Epithelial cell of proximal tubule (primary cell): ENCODE measurements around the gene PIP5KL1. TPM values are rescaled to one million over a fixed set of nuclear protein-coding genes. Genes with fewer than 3 reads are reported as not detected.
A peak's percentile ranks its signal among the peaks of the same experiment; 100 is the strongest.

Source experiments
- DNase-seq: peaks from one replicate; pipeline ENCODE4 v3.0.0-alpha.2; 2011; ENCODE audit warnings: low read depth
- H3K4me3 ChIP-seq: 2 replicates; pipeline ENCODE4 v1.5.1; 2011; ENCODE audit warnings: low read depth, mild to moderate bottlenecking, low read length
- total RNA-seq: library from RNA; depleted of rRNA; stranded (reverse); fragments of >200 nt; gene quantifications from 2 replicates; pipeline ENCODE4 v1.2.3, GENCODE V29; 2015
- TF ChIP-seq, protein P1 (sequence below): conservative IDR thresholded peaks from 2 replicates; pipeline ENCODE4 v1.5.1; 2012; ENCODE audit warnings: low read depth, mild to moderate bottlenecking, low read length

PIP5KL1 gene
- total RNA-seq, 1 donor from 2014 or later, result 6.9 TPM

DNA sequence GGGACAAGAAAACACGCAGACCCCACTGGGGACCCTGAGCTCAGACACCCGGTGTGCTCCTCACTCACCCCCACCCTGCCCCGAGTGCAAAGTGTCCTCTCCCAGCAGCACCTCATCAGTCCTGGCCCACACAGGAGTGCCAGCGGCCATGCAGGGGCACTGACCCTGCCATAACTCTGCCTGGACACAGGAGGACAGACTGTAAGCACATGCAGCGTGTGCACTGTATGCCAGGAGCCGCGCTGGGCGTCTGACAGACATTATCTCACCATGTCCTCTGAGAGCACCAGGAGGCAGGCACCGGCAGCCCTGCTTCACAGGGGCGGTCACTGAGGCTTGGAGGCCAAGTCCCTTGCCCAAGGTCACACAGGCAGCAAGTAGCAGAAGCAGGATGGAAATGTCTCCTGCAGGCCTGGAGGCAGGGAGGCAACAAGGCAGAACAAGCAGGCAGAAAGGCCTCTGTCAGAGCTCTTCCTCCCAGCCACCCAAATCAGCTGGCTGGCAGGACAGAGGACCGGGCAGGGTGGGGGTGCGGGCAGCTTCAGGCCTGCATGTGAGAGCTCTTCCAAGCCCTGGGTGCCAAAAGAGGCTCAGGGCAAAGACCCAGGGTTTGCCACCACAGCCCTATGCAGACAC lies 41.8 kb upstream of the PIP5KL1 start:
- H3K4me3 ChIP-seq, result no peak overlapping the region
- TF ChIP-seq, protein P1, sequence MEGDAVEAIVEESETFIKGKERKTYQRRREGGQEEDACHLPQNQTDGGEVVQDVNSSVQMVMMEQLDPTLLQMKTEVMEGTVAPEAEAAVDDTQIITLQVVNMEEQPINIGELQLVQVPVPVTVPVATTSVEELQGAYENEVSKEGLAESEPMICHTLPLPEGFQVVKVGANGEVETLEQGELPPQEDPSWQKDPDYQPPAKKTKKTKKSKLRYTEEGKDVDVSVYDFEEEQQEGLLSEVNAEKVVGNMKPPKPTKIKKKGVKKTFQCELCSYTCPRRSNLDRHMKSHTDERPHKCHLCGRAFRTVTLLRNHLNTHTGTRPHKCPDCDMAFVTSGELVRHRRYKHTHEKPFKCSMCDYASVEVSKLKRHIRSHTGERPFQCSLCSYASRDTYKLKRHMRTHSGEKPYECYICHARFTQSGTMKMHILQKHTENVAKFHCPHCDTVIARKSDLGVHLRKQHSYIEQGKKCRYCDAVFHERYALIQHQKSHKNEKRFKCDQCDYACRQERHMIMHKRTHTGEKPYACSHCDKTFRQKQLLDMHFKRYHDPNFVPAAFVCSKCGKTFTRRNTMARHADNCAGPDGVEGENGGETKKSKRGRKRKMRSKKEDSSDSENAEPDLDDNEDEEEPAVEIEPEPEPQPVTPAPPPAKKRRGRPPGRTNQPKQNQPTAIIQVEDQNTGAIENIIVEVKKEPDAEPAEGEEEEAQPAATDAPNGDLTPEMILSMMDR, result no peak
- no peak for DNase-seq

GRCh38 chr9:127971357-127972235 lies 41.0 kb upstream of the PIP5KL1 start:
- no peak overlapping the region for H3K4me3 ChIP-seq
- TF ChIP-seq, protein P1, result no peak
- DNase-seq, result no peak

DNA sequence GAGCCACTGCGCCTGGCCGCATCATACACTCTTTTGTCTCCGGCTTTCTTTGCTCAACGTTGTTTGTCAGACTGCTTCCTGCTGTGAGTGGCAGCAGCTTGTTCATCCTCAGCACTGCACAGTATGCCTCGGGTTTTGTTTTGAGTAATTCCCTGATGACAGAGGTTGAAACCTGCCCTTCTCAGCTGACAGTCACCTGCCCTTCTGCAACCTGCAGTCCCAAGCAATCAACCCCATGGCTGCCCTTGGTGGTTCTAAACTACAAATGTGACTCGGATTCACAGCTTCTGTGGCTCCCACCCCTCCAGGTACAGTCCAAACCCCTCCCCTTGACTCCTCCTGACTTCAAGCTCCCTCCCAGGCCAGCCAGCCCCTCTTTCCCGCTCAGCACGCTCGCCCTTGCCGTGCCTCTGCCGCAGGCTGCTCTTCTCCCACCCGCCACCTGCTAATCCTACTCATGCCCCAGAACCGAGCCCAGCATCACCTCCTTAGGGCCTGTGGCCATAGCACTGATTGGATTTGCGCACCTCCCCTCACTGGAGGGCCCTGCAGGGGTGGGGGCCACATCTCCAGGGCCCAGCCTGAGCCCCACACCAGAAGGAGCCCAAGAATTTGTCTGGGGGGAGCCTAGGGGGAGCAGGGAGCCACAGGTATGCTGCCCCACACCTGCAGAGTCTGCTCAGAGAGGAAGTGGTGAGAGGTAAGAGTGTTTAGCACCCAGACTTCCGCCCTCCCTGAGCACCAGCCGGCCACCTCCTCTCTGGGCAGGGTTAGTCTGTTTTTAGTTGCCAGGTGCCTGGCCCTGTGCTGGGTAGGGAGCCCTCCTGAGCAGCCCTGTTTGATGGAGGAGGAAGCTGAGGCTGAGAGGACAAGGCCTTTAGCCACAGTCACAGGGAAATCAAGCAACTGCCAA lies 40.1 kb upstream of the PIP5KL1 start:
- DNase-seq, result no peak

DNA sequence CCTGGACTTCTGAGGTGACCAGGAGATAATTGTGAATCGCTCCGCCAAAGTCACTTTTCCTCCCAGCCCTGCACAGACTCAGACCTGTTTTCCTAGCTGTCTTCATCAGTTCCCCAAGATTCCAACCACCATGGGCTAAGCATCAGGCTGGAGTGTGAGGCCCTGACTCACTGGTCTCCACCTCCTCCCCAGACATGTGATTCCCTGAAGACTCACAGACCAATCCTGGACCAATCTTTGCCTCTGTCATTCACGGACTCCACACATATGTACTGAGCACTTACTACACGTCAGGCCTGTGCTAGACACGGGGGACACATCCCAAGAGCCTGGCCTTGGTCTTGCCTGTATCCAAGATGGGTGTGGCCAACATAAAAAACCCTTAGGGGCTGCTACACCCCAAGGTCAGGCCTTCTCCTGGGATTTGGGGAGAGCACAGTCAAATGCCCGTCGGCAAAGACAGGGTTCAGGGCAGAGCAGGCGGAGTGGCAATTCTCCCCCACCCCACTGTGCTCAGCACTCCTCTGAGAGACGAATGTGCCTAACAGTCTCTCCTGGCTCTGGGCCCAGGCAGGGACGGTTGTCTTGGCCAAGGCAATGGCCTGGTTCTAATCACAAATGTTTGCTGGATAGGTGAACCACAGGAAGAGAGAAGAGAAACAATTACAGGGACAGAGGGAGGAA lies 38.3 kb upstream of the PIP5KL1 start:
- H3K4me3 ChIP-seq, result no peak overlapping the region
- DNase-seq, result no peak
- TF ChIP-seq, protein P1, result no peak

More for the DNA sequence above, 40.1 kb upstream of the PIP5KL1 start:
- no peak overlapping the region for H3K4me3 ChIP-seq
- TF ChIP-seq, protein P1, result no peak

DNA sequence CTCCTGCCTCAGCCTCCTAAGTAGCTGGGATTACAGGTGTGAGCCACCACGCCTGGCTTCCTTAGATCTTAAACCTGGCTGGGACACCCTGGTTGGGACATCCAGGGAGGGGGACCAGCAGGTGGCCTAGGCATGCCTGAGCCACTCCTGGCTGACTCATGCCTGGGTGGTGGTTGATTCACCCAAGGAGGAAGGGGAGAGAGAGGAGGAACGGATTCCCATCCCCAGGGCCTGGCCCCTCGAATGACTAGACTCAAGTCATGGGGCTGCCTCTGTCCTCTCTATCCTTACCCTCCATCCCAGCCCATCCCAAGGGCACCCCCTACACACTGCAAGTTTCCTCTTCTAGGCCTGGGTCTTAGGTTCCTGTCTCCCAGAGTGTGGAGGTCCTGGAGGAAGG lies 37.5 kb upstream of the PIP5KL1 start:
- no peak for DNase-seq
- TF ChIP-seq, protein P1, result peak; percentile 42
- no peak overlapping the region for H3K4me3 ChIP-seq

GRCh38 chr9:127967151-127967809 lies 36.7 kb upstream of the PIP5KL1 start:
- no peak overlapping the region for H3K4me3 ChIP-seq
- no peak for DNase-seq
- TF ChIP-seq, protein P1, result no peak
